Measurements from ENCODE around the gene SIRT6.
"Not testable (repeated sequence)": the region's sequence is repeated elsewhere in the genome, so short reads cannot be mapped to it uniquely, and the experiment has no call there.

SIRT6 gene

GRCh38 chr19:4174895-4175668 lies 7.3 kb downstream of the SIRT6 start:
- no peak for DNase-seq (ENCODE audit: low read depth in 2 of 2)

- DNase-seq (ENCODE audit: low read depth in 2 of 2) = no peak
Measured at GRCh38 chr19:4174213-4174894, 8.0 kb downstream of the SIRT6 start.

DNA sequence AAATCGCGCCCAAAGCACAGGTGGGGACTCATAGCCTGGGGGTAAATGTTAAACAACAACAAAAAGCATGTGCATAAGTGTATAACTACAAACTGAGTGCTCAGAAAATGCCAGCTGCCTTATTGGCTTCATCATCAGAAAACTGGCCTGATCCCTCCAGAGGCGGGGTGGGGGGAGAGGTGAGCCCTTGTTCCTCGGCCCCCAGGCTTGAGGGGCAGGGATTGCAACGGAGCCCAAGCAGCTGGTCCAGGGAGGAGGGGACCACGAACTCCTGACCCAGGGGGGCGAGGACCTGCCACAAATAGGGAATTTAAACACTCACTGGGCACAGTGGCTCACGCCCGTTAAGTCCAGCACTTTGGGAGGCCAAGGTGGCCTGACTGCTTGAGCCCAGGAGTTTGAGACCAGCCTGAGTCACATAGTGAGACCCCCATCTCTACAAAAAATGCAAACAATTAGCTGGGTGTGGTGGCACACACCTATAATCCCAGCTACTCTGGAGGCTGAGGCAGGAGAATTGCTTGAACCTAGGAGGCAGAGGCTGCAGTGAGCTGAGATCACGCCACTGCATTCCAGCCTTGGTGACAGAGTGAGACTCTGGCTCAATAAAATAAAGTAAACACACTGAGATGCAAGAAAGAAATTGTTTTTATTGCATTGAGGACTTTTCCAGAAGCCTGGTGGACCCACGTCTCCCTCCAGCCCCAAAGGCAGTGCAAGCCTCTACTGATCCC lies 8.7 kb downstream of the SIRT6 start:
- DNase-seq (ENCODE audit: low read depth in 2 of 2) = no peak

GRCh38 chr19:4172861-4173473 lies 9.4 kb downstream of the SIRT6 start:
- DNase-seq (ENCODE audit: low read depth in 2 of 2) = peak; percentile 47 to 61

GRCh38 chr19:4171676-4172075 lies 10.7 kb downstream of the SIRT6 start:
- no peak for DNase-seq (ENCODE audit: low read depth in 2 of 2)

- DNase-seq (ENCODE audit: low read depth in 2 of 2) = no peak
Measured at GRCh38 chr19:4164262-4164661, 18.1 kb downstream of the SIRT6 start.

DNA sequence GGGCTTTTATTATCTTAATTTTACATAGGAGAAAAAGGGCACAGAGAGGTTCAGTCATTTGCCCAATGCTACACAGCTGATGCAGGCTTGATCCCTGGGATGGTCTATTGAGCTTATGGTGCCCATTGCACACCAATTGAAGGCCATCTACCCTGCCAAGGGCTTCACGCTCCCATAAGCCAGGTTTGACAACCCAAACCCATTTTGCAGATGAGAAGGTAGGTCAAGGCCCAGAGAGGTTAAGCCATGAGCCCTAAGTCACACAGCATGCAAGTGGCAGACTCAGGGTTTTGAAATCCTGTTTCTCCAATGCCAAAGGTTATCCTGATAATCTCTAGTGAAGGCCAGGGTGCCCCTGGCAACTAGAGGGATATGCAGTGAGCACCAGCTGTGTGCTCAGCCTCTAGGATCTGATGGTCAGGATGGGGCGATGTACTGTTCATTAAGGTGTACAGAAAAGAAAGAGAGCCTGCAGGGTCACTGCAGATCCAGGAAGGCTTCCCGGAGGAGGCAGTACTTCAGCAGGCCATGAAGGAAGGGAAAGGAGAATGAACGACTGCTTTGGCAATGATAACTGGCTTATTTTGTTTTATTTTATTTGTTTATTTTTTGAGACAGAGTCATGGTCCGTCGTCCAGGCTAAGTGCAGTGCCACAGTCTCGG lies 20.8 kb downstream of the SIRT6 start:
- no peak for DNase-seq (ENCODE audit: low read depth in 2 of 2)

DNA sequence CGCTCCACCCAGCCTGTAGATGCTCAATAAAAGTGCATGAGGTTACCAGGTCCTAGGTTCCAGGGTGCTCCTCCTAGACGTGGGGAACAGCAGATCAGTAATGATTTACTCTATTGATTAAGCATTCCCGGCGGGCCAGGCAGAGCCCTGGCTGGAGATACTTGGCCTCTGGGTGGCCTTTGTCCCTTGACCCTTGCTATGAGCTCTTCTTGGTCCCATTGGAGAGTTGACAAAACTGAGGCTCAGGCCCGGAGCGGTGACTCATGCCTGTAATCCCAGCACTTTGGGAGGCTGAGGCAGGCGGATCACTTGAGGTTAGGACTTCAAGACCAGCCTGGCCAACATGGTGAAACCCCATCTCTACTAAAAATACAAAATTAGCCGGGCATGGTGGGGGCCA lies 24.4 kb downstream of the SIRT6 start:
- not testable (repeated sequence) for DNase-seq (ENCODE audit: low read depth in 2 of 2)

DNA sequence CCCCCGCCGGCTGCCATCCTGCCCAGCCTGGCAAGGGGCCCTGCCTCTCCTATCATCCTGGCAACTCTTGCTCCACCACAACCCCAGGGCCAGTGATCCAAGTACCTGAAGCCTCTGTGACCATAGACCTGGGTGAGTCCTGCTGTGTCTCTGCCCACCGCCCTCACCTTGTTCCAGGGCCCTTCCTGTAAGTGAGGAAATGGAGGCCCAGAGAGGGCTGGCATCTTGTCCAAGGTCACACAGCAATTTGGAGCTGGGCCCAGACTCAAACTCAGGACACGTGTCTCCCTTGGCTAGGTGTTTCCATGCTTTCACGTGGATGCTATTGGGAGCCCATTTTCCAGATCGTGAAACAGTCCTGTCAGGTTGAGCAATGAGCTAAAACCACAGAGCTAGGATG lies 25.2 kb downstream of the SIRT6 start:
- no peak for DNase-seq (ENCODE audit: low read depth in 2 of 2)

DNA sequence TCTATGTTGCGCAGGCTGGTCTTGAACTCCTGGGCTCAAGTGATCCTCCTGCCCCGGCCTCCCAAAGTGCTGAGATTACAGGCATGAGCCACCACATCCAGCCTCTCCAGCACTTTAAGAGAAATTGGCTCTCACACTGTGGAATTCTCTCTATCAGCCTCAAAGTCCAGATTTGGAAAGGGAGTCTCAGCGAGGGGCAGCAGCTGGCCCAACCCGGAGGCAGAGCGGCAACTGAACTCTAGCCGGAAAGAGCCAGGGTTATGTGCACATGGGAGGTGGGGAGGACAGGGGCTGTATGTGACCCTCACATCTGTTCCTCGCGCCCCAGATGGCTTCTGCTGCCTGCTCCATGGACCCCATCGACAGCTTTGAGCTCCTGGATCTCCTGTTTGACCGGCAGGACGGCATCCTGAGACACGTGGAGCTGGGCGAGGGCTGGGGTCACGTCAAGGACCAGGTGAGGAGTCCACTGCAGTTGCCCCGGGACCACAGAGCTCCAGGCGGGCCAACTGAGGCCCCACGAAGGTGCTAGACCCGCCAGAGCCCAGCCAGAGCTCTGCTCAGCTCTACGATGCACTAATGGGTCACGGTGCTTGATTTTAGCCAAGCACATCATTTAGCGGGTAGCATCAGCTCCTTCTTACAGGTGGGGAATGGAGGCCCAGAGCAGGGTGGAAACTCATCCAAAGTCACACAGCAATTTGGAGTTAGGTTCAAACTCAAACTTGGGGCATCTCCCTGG lies 27.6 kb downstream of the SIRT6 start:
- DNase-seq (ENCODE audit: low read depth in 2 of 2) = no peak

DNA sequence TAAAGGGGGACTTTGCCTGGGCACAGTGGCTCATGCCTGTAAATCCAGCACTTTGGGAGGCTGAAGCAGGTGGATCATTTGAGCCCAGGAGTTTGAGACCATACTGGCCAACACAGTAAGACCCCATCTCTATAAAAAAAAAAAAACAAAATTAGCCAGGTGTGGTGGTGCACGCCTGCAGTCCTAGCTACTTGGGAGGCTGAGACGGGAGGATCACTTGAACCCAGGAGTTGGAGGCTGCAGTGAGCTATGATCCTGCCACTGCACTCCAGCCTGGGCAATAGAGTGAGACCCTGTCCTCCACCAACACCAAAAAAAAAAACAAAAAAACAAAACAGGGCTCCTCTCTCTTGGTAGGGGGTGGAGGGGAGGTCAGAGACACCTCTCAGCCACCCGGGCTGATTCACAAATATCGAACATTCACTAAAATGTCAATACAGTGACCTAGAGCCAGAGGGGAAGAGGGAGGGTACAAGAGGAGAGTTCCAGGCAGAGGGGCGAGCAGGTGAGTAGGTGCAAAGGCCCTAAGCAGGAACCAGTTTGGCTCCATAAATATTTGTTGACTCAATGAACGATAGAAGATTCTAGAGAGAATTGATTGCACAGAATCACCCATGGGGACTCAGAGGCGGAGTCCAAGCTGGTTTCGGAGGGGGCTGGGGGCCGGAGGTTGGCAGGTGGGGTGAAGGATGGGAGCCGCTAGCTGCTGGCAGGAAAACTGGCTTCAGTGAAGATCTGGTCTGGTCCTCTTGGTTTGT lies 29.9 kb downstream of the SIRT6 start:
- no peak for DNase-seq (ENCODE audit: low read depth in 2 of 2)

GRCh38 chr19:4151623-4152022 lies 30.7 kb downstream of the SIRT6 start:
- no peak for DNase-seq (ENCODE audit: low read depth in 2 of 2)

DNA sequence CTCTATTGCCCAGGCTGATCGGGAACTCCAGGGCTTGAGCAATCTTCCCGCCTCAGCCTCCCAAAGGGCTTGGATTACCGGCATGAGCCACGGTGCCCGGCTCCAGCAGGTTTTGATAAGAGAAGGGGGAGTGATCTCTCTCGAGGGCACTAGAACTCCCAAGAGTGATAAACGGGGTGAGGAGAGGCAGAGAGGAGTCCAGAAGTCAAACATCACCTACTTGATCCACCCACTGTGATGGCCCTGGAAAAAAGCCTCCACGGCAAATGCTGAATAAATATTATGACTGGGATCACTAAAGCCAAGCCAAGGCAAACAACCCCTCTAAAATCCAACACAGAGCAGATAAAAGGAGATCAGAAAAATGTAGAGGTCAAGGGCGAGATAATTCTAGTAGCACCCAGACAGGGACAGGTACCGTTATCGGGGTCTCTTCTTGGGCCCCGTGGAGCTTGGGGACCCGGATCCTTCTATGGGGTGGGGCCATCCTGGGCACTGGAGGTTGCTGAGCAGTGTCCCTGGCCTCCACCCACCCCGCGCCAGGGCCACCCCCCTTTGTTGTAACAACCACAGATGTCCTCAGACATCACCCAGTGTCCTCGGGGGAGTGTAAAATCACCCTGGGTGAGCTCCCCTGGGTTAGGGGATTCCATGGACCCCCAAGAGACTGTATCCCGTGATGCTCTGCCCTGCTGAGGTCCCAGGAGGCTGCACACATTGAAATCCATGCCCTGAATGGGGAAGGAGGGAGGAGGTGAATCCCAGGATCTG lies 32.7 kb downstream of the SIRT6 start:
- no peak for DNase-seq (ENCODE audit: low read depth in 2 of 2)

DNA sequence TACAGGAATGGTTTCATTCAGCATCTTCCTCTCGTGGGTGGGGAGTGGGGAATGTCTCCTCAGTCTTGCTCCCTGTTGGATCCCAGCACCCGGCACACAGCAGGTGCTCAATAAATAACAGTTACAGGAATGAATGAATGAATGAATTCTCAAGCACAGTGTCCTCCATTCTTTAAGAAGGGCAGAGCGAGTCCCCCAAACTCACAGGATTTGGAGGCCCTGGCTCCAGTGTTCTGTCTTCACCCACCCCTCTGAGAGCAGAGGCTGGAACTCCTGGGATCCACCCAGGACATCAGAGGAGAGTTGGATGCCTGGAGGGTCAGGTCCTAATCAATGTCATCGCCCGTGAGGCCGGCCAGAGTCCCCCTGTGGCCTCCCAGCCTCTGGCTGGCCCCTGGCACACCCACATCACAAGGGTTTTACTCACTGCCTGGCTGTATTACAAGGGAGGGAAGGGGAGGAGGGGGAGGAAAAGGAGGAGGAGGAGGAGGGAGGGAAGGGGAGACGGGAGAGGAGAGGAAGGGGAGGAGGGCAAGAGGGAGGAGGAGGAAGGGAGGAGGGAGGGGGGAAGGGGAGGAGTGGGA lies 37.6 kb downstream of the SIRT6 start:
- no peak for DNase-seq (ENCODE audit: low read depth in 2 of 2)

GRCh38 chr19:4142916-4143315 lies 39.4 kb downstream of the SIRT6 start:
- DNase-seq (ENCODE audit: low read depth in 2 of 2) = not testable (repeated sequence)

DNA sequence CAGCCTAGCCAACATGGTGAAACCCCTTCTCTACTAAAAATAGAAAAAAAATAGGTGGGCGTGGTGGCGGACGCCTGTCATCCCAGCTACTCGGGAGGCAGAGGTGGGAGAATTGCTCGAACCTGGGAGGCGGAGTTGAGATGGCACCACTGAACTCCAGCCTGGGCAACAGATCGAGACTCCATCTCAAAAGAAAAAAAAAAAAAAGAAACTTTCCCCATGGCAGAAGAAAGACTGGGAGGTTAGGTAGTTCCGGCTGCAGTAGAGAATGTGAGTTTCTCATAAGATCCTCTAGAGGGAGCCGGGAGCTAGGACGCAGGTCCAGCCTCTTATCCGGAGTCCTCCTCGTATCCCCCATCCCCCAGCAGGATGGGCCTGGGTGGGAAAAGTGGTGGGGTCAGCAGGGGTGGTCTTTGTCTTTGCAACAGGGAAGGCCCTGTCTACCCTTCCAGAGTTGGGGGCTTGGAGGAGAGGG lies 42.1 kb downstream of the SIRT6 start:
- peak in 1 of 2 donors; percentile 6 for DNase-seq (ENCODE audit: low read depth in 2 of 2)

DNA sequence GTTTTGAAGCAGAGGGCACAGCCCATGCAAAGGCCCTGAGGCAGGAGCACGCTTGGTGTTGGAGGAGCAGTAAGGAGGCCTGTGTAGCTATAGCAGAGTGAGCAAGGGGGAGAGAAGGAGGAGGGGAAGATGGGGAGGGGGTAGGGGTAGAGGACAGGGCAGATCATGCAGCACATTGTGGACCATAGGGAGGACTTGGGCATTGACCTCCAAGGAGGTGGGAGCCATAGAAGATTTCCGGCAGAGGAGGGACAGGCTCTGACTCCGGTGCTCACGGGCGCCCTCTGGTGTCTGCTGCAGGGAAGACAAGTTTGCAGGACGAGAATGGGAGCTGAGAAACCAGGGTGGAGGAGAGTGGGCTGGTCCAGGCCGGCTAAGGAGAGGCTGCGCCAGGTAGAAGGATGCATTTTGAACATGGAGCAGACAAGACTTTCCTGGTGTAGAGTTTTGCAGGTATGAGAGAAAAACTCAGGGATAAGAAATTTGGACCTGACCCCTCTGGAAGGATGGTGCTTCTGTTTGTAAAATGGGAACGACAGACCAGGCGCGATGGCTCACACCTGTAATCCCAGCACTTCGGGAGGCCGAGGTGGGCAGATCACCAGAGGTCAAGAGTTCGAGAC lies 42.6 kb downstream of the SIRT6 start:
- DNase-seq (ENCODE audit: low read depth in 2 of 2) = peak; percentile 89 to 93

- no peak for DNase-seq (ENCODE audit: low read depth in 2 of 2)
Measured at GRCh38 chr19:4138445-4138844, 43.9 kb downstream of the SIRT6 start.

All from activated CD4-positive, alpha-beta T cell treated with anti-CD3 and anti-CD28 coated beads for 24 hours (primary cell).